HS-5 (cell line): Measurements from ENCODE around the gene DOCK3.
"Not testable (repeated sequence)": the region's sequence is repeated elsewhere in the genome, so short reads cannot be mapped to it uniquely, and the experiment has no call there.

Source experiments
- DNase-seq: peaks from one replicate; pipeline ENCODE4 v3.0.0-alpha.2; 2012; ENCODE audit warnings: low read depth

The DOCK3 gene

DNA sequence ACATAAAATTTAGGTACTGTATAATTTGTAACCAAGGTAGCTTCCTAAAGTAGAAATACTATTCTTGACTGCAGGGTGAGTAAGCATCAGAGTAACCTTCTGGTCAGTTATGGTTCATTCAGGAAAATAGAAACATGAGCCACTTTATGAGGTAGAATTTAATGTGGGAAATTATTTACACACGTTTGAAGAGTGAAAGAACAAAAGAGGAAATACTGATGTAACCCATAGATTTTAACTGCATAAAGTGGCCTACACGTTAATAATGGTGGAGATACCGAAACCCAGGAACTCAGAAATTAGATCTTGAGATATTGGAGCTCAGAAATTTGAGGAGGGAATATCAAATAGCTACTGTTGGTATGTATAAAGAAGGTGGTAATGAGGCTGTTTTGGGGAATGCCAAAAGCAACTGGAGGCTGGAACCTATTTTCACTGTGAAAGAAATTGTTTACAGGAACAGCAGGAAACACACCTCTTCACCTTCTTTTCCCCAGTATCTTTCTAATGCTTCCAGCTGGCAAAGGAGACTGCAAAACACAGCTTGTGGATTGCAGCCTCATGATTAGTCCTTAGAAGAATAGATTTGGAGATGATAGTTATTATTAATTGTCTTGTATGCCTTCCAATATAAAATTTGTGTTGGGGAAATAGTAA lies 216.1 kb downstream of the DOCK3 start:
- DNase-seq = no peak

DNA sequence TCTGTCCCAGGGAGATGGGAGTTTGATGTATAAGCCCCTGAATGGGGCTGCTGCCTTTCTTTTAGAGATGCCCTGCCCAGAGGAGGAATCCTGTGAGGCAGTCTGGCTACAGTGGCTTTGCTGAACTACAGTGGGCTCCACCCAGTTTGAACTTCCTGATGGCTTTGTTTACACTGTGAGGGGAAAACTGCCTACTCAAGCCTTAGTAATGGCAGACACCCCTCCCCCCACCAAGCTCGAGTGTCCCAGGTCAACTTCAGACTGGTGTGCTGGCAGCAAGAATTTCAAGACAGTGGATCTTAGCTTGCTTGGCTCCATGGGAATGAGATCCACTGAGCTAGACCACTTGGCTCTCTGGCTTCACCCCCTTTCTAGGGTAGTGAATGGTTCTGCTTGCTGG lies 226.4 kb downstream of the DOCK3 start:
- DNase-seq = not testable (repeated sequence)

DNA sequence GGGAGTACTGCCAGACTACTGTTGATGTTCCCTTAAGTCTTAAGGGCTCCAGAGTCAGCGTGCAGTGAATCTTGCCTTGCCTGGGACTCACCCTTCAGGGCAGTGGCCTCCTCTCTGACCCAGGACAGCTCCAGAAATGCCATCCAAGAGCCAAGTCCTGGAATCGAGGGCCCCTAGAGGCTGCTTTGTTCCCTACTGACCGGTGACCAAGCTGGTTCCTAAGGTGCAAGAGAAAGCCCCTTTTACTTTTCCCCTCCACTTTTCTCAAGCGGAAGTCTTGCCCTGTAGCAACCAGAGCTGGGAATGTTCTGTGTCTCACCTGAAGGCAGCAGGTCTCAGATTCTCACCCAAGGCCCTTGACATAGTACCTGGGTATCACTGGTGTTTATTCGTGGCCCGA lies 238.0 kb downstream of the DOCK3 start:
- no peak for DNase-seq

DNA sequence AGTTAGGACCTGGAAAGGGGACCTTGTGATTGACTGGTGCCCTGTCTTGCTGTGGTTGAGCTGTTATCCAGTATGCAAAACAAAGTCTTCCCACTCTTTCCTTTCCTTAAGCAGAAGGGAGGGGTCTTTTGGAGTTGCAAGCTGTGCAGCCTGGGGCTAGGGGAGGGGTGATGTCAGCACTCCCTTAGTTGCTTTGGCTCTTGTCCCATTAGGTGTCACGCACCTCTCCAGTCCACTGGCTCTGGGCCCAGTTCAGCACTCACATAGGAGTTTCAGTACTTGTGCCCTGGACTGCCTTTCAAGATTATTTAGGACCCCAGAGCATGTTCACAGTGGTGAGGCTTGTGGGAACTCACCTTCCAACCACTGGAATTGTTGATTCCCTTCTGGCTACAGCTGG lies 238.5 kb downstream of the DOCK3 start:
- DNase-seq = no peak

DNA sequence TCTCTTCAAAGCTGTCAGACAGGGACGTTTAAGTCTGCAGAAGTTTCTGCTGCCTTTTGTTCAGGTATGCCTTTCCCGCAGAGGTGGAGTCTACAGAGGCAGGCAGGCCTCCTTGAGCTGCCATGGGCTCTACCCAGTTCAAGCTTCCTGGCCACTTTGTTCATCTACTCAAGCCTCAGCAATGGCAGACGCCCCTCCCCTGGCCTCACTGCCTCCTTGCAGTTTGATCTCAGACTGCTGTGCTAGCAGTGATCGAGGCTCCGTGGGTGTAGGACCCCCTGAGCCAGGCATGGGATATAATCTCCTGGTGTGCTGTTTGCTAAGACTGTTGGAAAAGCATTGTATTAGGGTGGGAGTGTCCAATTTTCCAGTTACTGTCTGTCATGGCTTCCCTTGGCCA lies 247.3 kb downstream of the DOCK3 start:
- DNase-seq = not testable (repeated sequence)

DNA sequence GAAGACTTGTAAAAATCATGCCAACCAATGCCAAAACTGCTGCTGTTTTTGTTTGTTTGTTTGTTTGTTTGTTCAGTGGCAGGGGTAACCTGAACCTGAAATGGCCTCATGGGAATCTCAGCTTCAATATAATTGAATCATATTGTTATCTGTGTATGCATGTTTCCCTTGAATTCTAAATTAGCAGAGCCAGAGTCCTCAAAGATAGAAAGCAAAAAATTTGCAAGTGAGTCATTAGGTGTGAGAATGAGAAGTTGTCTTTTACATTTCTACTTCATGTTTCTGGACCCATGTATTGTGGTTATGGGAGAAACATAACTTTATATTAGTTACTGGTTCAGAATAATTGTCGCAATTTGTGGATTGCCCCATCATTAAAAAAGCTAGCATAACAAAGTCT lies 249.2 kb downstream of the DOCK3 start:
- DNase-seq = no peak

DNA sequence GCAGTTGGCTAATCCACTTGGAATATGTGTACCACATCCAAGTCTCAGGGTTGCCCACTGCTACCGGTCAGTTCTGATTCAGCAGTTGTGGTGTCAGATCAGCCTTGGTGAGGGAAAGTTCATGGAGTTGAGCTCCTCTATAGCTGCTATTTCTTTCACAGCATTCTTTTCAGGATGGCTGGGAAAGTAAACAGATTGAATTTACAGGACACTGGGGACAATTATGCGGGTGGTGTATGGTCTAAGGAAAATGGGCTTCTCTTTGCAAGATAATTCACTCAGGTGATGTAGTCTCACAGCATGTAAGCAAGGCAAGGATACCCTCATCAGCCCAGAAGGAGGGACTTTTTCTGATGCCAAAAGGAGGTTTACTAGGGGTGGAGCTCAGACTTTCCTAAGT lies 249.9 kb downstream of the DOCK3 start:
- no peak for DNase-seq

DNA sequence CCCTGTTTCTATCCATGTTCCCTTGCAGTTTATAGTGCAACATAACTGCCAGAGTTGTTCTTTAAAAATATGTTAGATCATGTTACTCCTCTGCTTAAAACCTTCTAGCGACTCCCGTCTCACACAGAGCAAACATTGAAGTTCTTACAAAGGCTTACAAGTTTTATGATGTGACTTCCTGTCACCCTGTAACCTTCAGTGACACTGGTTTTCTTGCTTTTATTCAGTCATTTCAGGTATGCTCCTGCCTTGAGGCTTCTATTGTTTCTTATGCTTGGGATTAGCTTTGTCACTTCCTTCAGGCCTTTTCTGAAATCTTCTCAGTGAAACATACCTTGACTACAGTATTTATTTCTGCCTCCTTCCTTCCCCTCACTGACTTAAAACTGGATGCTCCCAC lies 252.1 kb downstream of the DOCK3 start:
- no peak for DNase-seq

DNA sequence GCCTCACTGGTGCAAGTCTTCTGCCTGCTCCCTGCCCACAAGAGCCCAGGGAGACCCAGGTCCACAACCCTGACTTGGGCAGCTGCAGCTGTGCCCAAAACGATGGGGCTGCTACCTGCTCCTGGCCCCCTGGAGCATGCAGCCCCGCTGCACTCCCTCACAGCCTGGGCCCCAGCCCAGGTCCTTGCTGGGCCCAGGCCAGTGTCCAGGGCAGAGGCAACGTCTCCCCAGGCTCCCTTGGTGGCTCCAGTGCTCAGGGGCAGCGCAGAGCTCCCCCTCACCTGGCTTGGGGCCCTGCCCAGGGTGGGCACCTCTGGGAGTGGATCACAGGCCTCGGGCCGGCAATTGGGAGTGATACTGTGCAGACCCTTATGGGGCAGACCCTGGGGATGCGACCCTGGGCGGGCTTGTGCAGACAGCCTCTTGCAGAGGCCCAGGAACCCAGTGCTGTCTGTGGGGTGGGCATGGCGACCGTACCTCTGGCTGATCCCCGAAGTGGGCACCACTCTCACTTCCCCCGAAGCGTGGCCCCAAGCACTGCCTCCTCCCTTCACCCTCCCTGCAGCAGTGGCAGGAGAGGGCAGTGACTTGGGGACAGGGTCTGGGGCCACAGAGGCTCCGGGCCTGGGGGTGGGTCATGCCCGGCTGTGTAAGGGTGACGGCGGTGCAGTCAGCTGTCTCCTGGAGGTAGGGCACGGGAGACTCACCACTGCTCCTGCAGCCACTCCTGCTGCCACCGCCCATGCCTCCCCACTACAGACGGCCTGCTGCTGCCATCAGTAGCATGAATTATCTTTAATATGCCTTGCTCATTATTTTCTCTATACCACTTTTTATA lies 255.9 kb downstream of the DOCK3 start:
- DNase-seq = no peak

DNA sequence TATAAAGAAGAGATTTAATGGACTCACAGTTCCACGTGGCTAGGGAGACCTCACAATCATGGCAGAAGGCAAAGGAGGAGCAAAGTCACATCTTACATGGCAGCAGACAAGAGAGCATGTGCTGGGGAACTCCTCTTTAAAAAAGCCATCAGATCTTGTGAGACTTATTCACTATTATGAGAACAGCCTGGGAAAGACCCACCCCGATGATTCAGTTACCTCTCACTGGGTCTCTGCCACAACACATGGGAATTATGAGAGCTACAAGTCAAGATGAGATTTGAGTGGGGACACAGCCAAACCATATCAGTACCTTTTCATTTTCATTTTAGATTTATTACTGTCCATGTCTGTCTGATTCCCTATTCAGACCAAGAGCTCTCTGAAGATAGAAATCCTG lies 258.2 kb downstream of the DOCK3 start:
- DNase-seq = not testable (repeated sequence)

DNA sequence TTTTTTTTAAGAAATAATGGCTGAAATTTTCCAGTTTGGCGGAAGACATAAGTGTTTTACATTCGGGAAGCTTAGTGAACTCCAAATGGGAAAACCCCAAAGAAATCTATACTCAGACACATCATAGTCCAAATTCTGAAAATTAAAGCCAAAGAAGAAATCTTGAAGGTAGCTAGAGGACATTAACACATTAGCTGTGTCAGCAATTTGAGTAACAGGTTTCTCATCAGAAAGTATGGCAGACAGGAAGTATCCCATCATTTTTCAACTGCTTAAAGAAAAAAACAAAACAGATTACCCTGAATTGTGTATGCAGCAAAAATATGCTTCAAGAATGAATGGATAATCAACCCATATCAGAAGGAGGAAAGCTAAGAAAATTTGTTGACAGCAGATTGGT lies 261.7 kb downstream of the DOCK3 start:
- DNase-seq = no peak

DNA sequence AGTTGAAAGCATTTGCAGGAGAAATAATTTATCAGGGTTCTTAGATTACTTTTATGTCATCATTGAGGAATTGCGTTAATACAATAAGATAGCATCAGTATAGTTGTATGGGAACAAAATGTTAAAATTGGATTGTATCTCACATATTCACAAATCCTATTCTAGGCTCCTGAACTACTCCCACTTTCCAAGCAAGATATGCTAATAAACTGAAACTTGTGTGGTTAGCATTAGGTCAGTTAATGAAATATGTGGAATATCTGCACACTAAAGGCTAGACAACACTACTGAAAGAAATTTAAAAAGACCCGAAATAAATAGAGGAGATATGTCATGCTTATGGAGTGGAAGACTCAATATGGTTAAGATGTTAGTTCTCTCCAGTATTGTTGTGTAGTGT lies 272.7 kb downstream of the DOCK3 start:
- DNase-seq = no peak

DNA sequence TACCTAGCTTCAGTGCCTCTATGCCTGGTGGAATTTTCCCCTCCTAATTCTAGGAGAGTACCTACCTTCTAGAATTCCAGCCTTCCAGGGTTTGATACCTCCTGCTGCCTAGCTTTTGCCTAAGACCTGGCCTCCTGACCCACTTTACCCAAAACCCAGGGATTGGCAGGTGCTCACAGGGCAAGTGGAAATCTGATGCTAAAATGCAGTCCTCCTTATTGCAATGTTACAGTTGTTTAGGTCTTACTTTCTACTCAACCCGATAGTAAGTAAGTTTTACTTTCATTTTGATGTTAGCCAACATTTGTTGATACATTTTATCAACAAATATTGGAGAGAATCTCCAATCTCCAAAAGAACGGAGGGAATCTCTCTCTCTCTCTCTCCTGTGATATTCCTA lies 275.9 kb downstream of the DOCK3 start:
- no peak for DNase-seq

DNA sequence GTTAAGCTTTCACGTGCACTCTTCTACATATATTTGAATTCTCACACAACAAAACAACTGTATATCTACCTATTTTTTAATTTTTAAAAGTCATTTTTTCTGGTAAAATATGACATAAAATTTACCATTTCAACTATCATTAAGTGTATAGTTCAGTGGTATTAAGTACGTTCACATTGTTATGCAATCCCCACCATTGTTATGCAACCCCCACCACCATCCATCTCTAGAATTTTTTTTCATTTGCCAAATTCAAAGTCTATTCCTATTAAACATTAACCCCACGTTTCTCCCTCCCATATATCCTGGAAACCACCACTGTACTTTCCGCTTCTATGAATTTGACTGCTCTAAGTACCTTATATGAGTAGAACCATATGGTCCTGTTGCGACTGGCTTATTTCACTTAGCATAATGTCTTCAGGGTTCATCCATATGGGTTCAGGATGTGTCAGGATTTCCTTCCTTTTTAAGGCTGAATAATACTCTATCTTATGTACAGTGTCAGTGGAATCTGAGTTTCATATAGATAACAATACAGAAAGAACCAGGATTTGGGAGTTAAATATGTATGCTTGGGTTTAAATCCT lies 279.2 kb downstream of the DOCK3 start:
- DNase-seq = no peak

DNA sequence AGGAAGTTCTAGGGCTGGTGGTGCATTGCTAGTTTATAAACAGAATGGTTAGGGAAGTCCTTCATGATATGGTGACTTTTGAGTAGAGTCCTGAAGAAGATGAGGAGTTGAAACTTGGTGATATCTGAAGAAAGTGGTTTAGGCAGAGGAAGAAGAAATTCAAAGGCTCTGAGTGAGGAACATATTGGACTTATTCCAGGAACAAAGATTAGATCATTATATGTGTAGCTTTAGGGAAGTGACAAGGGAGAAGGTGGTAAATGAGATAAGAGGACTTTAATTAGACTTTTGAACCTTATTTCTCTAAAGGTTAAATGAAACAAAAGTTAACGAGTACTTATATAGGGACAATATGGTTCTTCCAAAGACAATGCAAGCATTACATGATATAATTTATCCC lies 286.7 kb downstream of the DOCK3 start:
- DNase-seq = no peak

DNA sequence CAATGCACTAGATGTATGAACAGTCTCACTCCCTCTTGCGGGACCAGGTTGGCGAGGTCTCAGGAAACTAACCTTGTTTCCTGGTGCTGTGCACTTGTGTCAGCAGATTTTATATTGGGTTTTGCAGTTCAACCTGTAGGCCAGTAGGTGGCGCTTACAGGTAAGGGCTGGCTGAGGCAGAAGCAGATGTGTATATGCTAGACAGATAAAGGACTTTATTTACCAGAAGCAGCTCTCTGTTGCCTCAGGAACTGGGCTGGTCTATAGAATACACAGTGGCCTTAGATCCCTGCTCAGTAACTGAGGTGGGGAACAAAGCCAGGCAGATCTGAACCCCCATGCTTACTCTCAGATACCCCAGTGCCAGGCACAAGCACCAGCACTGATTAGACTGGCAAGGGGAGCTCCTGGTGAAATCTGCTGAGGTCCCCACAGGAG lies 296.8 kb downstream of the DOCK3 start:
- peak; percentile 14 for DNase-seq

DNA sequence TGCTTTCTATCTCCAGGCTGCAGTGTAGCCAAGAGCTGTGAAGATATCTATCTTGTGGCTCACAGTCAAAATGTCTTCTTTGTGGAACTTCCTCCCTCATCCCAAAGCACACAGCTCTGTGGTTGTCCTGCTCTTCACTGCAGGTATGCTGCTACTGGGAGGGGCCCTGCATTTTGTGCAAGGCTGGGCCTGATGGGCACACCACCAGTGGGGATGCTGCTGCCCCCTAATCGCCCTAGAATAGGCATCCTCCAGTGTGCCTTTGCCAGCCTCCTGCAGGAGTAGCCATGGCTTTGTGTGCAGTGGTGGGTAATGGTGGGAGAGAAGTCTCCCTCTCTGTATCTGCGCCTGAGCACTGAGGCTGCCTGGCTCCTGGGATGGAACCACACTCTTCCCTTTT lies 297.3 kb downstream of the DOCK3 start:
- DNase-seq = no peak

DNA sequence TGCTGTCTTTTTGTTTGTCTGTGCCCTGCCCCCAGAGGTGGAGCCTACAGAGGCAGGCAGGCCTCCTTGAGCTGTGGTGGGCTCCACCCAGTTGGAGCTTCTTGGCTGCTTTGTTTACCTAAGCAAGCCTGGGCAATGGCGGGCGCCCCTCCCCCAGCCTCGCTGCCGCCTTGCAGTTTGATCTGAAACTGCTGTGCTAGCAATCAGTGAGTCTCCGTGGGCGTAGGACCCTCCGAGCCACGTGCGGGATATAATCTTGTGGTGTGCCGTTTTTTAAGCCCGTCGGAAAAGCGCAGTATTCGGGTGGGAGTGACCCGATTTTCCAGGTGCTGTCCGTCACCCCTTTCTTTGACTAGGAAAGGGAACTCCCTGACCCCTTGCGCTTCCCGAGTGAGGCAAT lies 303.9 kb downstream of the DOCK3 start:
- DNase-seq = not testable (repeated sequence)

DNA sequence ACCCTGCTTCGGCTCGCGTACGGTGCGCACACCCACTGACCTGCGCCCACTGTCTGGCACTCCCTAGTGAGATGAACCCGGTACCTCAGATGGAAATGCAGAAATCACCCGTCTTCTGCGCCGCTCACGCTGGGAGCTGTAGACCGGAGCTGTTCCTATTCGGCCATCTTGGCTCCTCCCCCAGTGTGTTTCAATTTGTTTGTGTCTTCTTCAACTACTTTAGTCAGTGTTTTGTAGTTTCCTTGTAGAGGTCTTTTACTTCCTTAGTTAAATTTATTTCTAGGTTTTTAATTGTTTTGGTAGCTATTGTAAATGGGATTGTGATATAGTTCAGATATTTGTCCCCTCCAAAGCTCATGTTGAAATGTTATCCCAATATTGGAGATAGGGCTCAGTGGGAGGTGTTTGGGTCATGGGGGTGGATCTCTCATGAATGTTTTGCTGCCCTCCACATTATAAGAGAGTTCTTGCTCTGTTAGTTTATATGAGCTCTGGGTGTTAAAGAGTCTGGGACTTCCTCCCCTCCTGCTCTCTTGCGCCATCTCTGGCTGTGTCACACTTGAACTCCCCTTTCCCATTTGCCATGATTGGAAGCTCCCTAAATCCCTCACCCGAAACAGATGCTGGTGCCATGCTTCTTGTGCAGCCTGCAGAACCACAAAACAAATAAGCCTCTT lies 304.4 kb downstream of the DOCK3 start:
- DNase-seq = no peak

DNA sequence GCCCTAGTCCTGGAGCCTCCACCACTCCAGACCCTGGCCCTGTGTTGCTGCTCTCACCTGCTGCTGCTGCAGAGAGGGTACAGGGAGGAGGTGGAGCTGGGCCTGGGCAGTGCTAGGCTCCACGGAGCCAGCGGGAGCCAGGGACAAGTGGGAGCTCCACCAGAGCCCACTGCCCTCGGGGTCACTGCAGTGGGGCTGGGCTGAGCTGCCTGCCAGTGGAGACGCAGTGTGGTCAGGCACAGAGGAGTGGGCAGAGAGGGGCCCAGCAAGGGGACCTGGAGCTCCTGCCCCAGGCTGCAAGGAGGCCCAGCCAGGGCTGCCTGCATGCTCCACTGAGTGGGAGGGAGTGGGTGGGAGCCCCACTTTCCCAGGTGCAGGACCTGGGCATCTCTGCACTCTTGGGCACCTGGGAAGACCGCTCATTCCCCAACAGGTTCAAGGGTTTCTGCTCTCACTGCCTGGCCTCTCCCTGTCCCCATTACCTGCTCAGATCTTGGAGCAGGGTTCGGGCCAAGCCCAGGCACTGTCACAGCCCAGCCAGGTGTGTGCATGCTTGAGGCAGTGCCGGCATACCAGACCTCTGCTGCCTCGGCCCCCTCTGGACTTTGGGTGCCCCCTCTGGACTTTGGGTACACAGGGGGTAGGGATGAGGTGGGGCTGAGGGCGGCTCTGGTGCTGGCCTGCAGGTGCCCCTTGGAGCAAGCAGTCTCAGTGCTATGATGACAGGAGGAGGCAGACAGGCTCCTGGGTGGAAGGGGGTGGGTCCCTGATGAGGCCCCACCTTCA lies 308.0 kb downstream of the DOCK3 start:
- DNase-seq = no peak

DNA sequence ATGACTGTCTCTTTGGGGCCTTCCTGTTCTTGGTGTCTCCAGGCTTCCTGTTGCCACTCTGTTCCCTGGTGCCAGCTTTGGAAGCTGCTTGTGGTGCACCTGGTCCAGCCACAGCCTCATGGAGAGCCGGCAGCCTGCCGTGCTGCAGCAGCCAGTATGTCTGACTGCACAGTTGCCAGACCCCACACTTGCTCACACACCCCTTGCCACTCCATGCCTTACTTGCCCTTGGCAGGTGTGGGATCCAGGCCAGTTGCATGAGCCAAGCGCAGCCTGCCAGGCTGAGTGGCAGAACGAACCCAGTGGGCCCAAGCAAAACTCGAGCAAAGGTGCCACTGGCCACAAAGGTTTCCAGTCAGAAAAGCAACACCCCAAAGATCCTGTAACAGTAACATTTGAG lies 309.2 kb downstream of the DOCK3 start:
- no peak for DNase-seq

DNA sequence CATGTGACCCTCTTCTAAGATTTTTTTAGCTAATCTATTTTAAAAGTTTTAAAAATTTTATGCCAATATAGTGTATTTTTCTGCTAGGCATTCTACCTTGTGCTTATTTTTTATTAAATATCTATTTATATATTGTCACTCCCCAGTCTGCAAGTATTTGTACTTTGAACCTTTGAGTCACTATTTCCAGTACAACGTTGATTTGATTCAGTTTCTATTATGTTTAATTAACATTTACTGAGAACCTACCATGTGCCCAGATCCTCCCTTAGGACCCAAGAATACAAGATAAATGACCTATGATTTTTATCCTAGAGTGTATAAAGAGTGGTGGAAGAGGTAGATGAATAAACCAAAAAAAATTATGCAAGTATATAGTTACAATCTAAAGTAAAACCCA lies 311.2 kb downstream of the DOCK3 start:
- no peak for DNase-seq
